Central memory CD8-positive, alpha-beta T cell (primary cell): ENCODE data around the gene CRYGN.

Experiments
- ATAC-seq: fragments of 150-1000 bp; cut with Tn5 transposase; replicated peaks from 2 replicates; pipeline ENCODE4 v1.10.0; 2022; ENCODE audit warnings: mild to moderate bottlenecking, moderate FRiP score, moderate number of reproducible peaks; ENCODE audit not compliant: poor library complexity, severe bottlenecking; ENCODE audit errors: extremely low read depth
- DNase-seq, 2 donors: peaks; one replicate each; pipeline ENCODE4 v3.0.0; 2021; ENCODE audit warnings: low spot score in 2 of 2
- H3K27ac Mint-ChIP-seq: one replicate; pipeline ENCODE4 v1.8.0; 2022; ENCODE audit warnings: low read depth, mild to moderate bottlenecking, moderate library complexity, mixed read lengths
- H3K27me3 Mint-ChIP-seq: one replicate; pipeline ENCODE4 v1.8.0; 2022; ENCODE audit warnings: mixed read lengths
- H3K36me3 Mint-ChIP-seq: one replicate; pipeline ENCODE4 v1.8.0; 2022; ENCODE audit warnings: mild to moderate bottlenecking, moderate library complexity, mixed read lengths; ENCODE audit not compliant: insufficient read depth
- H3K4me1 Mint-ChIP-seq: one replicate; pipeline ENCODE4 v1.8.0; 2022; ENCODE audit warnings: mixed read lengths
- H3K4me3 Mint-ChIP-seq: one replicate; pipeline ENCODE4 v1.8.0; 2022; ENCODE audit warnings: mild to moderate bottlenecking, moderate library complexity, mixed read lengths
- H3K9me3 Mint-ChIP-seq: one replicate; pipeline ENCODE4 v1.8.0; 2022; ENCODE audit warnings: mixed read lengths

Gene CRYGN

DNA sequence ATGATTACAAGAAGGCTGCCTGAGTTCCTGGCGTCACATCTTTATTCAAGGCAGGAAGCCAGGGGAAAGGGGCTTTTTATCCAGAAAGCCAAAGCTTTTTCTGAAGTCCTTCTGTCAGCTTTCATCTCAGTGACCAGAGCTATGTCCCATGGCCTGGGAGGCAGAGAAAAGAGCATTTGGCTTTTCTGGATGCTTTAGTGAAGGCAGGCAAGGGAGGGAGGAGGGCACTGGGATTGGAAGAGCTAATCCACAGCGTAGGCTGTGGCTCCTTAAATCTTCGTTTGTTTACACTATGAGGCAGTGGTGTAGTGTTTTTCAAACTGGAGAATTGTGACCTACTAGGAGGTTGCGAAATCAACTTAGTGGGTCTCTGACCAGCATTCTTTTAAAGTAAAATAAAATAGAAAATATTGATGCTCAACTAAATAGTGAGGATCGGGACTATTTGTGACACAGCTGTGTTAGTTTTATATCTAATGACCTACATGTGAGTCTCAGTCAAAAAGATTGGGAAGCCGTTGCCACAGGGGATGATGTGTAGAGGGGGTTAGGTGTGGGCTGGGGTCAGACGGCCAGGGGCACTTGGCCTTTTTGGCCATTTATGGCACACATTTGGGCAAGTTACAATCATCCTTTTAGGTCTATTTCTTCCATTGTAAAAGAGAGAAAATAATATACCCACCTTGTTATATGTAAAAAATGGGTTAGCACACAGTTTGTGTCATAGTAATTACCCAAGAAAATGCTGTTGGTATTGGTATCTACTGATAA, 14.1 kb downstream of the CRYGN start:
- DNase-seq: no peak
- H3K36me3 Mint-ChIP-seq: peaks cover 5% of the 10 kb centered on the region
- no peak for ATAC-seq
- H3K4me3 Mint-ChIP-seq: no peak overlapping the region
- H3K27me3 Mint-ChIP-seq: peaks cover 28% of the 10 kb centered on the region
- H3K27ac Mint-ChIP-seq: no peak overlapping the region
- no peaks in the 10 kb centered on the region for H3K9me3 Mint-ChIP-seq
- H3K4me1 Mint-ChIP-seq: peaks cover 28% of the 10 kb centered on the region

DNA sequence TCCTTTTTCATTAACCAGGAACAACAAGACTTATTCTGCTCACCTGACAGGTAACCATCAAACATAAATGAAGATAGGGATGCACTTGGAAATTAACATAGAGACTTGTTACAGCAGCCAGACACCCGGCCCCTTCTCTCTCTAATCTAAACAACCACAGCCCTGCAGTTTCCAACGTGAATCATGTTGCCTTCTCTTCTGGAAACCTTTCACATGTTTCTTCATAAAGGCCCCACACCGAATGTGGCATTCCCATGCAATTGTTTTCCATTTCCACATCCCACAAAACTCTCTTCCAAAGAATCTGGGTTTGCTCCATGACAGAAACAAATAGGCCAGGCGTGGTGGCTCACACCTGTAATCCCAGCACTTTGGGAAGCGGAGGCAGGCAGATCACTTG, 15.1 kb downstream of the CRYGN start:
- no peak for ATAC-seq

DNA sequence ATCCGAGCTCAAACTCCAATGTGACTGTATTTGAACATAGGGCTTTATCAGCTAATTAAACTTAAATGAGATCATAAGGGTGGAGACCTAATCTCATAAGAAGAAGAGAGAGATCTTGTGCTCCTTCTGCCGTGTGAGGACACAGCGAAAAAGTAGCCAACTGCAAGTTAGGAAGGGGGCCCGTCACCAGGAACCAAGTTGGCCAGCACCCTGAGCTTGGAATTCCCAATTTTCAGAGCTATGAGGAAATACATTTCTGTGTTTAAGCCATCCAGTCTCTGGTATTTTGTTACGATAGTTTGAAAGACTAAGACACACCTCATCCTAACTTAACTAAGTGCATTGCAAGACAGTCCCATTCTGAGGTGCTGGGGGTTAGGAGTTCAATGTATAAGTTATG, 16.0 kb downstream of the CRYGN start:
- Mint-ChIP-seq H3K9me3 (peaks cover 5% of the 10 kb centered on the region), H3K27me3 (peaks cover 34% of the 10 kb centered on the region), H3K27ac (no peak overlapping the region), H3K4me1 (peaks cover 11% of the 10 kb centered on the region), H3K4me3 (no peak overlapping the region), H3K36me3 (no peaks in the 10 kb centered on the region)
- no peak for ATAC-seq
- no peak for DNase-seq

More for the DNA sequence above, 15.1 kb downstream of the CRYGN start:
- peaks cover 20% of the 10 kb centered on the region for H3K4me1 Mint-ChIP-seq
- peaks cover 5% of the 10 kb centered on the region for H3K9me3 Mint-ChIP-seq
- no peak overlapping the region for H3K27ac Mint-ChIP-seq
- peaks cover 34% of the 10 kb centered on the region for H3K27me3 Mint-ChIP-seq
- no peak for DNase-seq
- no peak overlapping the region for H3K4me3 Mint-ChIP-seq
- peaks cover 3% of the 10 kb centered on the region for H3K36me3 Mint-ChIP-seq

DNA sequence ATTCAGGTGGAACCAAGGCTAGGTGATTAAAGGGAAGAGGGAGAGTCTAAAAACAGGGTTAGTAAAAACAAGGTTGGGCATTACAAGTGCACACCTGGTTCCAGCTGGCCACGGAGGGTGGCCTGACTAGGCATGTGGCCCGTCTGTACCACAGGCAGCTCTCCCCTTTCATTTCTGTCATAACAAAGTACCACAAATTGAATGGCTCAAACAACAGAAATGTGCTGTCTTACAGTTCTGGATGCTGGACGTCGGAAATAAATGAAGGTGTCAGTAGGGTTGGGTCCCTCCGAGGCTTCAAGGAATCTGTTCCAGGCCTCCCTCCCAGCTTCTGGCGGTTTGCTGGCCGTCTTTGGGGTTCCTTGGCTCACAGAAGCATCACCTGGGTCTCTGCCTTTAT, 16.7 kb downstream of the CRYGN start:
- ATAC-seq: no peak
- Mint-ChIP-seq H3K4me1 (peaks cover 6% of the 10 kb centered on the region), H3K27ac (no peak overlapping the region), H3K27me3 (peaks cover 34% of the 10 kb centered on the region), H3K4me3 (no peak overlapping the region), H3K36me3 (no peaks in the 10 kb centered on the region), H3K9me3 (peaks cover 5% of the 10 kb centered on the region)
- no peak for DNase-seq

DNA sequence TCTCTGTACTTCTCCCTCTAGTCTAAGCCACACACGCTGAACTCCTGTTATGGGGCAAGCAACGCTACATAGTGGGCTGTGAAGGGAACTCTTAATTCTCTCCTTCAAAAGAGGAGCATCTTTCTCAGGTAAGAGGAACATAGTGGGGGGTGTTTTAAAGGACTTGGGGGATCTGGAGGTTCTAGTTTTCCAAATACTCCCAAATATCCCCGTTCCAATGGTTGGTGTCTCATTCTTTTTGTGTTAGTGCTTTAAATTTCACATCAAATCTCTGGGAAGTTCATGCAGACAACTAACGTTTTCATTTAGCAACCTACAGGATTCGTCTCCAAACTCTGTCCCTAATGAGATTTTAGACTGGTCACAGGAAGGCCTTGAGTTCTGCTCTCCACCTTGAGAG, 17.7 kb downstream of the CRYGN start:
- Mint-ChIP-seq H3K4me3 (no peak overlapping the region), H3K36me3 (peaks cover 2% of the 10 kb centered on the region), H3K27me3 (peaks cover 37% of the 10 kb centered on the region), H3K9me3 (peaks cover 5% of the 10 kb centered on the region), H3K4me1 (no peaks in the 10 kb centered on the region), H3K27ac (no peak overlapping the region)
- no peak for ATAC-seq
- no peak for DNase-seq

DNA sequence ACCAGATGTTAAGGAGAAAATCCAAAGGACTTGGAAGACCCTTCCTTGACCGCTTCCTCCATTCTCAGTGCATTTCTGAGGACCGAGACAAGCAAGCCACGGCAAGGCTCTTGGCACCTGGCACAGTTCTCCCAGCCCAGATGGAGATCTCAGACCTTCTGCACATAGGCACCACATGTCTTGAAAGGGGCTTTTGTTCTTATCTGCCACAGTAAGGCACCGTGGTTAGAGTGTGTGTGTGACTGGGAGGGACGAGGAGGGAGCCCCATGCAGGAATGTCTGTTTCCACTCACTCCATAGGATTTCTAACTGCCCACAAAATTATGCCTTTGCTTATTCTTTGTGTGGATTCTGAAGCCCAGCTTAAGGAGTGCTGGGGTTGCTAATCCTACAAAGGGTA, 19.8 kb downstream of the CRYGN start:
- DNase-seq (no peak), ATAC-seq (no peak)
- Mint-ChIP-seq H3K9me3 (peaks cover 5% of the 10 kb centered on the region), H3K4me3 (no peak overlapping the region), H3K27me3 (peaks cover 47% of the 10 kb centered on the region), H3K4me1 (no peaks in the 10 kb centered on the region), H3K36me3 (peaks cover 2% of the 10 kb centered on the region), H3K27ac (no peak overlapping the region)

DNA sequence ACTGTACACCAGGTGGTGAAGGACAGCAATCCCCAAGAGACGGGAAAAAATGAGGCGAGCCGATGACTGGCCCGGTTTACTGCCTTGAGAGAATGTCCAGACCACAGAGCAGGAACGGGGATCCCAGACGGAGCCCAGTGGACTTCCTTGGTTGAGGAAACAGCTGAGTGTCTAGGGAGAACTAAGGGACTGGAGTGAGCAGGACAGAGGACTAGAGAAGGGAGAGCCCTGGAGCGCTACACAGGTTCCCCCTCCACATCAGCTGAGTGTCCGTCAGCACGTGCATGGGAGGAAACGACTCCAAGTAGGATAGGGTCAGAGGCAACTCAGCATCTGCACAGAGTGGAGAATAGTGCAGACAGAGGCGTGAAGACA, 23.0 kb downstream of the CRYGN start:
- Mint-ChIP-seq H3K4me1 (peaks cover 24% of the 10 kb centered on the region), H3K27ac (peak overlapping the region; percentile 35), H3K27me3 (peaks cover 40% of the 10 kb centered on the region), H3K36me3 (peaks cover 11% of the 10 kb centered on the region), H3K9me3 (peaks cover 5% of the 10 kb centered on the region), H3K4me3 (no peak overlapping the region)
- ATAC-seq (no peak), DNase-seq (no peak)

DNA sequence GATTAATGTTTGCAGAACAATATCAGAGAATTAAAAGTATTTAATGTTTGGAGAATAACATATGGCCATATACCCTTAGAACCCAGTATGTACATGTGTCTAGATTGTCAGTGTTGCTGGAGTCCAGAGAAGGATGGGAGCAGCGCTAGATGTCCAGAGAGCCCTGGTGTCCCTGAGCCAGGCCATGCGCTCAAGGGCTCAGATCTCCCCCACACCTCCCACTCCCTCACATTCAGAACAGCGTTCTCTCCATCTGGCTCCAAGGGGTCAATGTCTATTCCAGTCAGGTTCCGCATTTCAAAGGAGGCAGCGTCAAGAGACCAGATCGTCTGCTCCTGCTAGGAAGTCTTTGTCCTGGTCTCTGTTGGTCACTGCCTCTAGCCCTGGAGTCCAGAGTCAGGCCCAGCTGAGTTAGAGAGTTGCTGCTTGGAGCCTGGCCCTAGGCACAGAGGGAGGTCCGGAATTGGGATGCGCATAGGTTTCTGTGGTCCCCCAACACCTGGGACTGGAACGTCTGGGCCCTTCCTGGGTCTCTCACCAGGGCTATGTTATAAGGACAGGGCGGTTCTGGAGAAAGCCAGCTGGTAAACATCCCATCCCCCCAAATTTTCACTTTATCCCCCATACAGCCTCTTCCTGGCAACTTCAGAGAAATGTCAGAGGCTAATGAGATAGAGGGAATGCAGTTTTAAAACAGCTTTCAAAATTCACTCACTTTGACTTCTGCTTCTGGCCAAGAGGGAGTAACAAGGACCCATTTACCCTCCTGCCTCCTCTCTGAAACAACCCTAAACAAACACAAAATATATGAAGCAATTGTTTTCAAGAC, 23.6 kb downstream of the CRYGN start:
- peaks cover 26% of the 10 kb centered on the region for H3K4me1 Mint-ChIP-seq
- H3K27me3 Mint-ChIP-seq: peaks cover 40% of the 10 kb centered on the region
- ATAC-seq (no peak), DNase-seq (no peak)
- no peak overlapping the region for H3K4me3 Mint-ChIP-seq
- H3K36me3 Mint-ChIP-seq: peaks cover 14% of the 10 kb centered on the region
- H3K27ac Mint-ChIP-seq: no peak overlapping the region
- H3K9me3 Mint-ChIP-seq: peaks cover 5% of the 10 kb centered on the region

DNA sequence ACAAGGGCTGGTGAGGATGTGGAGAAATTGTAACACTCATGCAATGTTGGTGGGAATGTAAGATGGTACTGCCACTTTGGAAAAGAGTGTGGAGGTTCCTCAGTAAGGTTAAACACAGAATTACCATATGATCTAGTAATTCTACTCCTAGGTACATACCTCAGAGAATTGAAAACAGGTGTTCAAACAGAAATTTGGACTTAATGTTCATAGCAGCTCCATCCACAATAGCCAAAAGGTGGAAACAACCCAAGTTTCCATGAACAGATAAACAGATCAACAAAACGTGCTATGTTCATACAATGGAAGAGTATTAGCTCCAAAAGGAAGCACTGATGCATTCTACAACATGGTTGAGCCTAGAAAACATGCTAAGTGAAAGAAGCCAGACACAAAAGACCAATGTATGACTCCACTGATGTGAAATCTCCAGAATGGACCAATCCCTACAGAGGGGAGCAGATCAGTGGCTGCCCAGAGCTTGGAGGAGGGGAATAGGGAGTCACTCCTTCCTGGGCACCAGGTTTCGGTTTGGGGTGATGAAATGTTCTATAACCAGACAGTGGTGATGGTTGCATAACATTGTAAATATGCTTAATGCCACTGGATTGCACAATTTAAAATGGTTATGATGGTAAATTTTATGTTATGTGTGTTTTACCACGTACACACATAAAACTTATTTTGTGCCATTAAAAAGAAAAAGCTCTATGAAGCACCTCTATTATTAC, 24.4 kb downstream of the CRYGN start:
- H3K4me3 Mint-ChIP-seq: no peak overlapping the region
- H3K36me3 Mint-ChIP-seq: peaks cover 20% of the 10 kb centered on the region
- peaks cover 40% of the 10 kb centered on the region for H3K27me3 Mint-ChIP-seq
- H3K9me3 Mint-ChIP-seq: peaks cover 3% of the 10 kb centered on the region
- H3K4me1 Mint-ChIP-seq: peaks cover 34% of the 10 kb centered on the region
- DNase-seq (no peak), ATAC-seq (no peak)
- no peak overlapping the region for H3K27ac Mint-ChIP-seq

DNA sequence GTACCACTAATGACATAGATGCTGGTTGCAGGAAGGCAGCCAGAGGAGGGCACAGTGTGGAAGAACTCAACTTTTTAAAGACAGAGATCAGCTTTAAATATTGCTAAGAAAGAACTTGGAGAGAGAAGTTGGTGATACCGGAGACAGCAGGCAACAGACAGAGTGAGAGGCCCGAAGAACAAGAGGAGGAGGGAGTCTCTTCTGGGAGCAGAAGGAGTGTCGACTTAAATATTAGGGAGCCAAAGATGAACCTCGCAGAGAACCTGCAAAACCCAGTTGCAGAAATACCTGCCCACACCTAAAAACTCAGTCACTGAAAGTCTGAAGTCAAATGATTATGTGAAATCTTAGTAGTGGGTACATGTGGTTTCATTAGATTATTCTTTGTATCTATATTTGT, 26.7 kb downstream of the CRYGN start:
- peaks cover 39% of the 10 kb centered on the region for H3K27me3 Mint-ChIP-seq
- ATAC-seq (no peak), DNase-seq (no peak)
- H3K4me1 Mint-ChIP-seq: peaks cover 43% of the 10 kb centered on the region
- peaks cover 35% of the 10 kb centered on the region for H3K36me3 Mint-ChIP-seq
- H3K27ac Mint-ChIP-seq: no peak overlapping the region
- H3K4me3 Mint-ChIP-seq: peak overlapping the region; percentile 2
- no peaks in the 10 kb centered on the region for H3K9me3 Mint-ChIP-seq

DNA sequence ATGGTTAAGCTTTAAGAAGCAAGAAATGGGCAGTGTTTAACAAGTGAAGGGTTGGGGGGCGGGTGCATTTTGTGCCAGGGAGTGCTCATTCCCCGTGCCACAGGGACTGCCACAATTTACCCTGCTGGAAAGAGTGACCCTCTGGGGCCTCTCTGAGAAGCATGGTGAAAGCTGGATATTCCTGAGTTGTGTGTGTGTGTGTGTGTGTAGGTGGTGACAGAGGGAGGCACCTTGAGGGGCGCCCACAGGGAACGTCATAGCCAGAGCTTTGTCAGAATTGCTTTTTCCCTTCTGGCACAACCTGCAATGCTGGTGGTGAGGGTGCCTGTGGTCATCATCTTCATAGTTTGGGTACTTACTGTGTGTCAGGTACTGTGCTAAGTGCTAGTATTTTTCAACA, 27.6 kb downstream of the CRYGN start:
- Mint-ChIP-seq H3K4me1 (peaks cover 43% of the 10 kb centered on the region), H3K36me3 (peaks cover 34% of the 10 kb centered on the region), H3K9me3 (no peaks in the 10 kb centered on the region), H3K27ac (no peak overlapping the region), H3K27me3 (peaks cover 37% of the 10 kb centered on the region), H3K4me3 (no peak overlapping the region)
- ATAC-seq: no peak
- no peak for DNase-seq

DNA sequence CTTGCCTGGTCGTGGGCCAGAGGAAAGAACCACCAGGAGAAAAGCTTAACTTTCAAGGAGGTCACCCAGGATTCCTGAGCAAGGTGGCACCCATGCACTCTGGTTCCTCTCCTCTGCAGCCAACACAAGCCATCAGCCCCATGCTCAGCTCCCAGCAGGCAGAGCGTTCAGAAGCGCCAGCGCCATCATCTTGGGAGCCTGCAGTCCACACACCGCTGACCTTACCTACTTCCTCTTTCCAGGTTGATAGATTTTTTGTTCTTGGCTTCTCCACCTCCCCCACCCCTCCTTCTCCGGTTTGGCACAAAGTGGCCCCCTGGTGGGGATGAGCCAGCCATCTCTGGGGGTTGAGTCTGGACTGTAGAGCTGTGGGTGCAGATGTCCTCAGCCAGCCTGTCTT, 28.4 kb downstream of the CRYGN start:
- Mint-ChIP-seq H3K36me3 (peaks cover 34% of the 10 kb centered on the region), H3K27me3 (peaks cover 29% of the 10 kb centered on the region), H3K4me1 (peaks cover 43% of the 10 kb centered on the region), H3K9me3 (no peaks in the 10 kb centered on the region), H3K27ac (peak overlapping the region; percentile 94), H3K4me3 (peak overlapping the region; percentile 69)
- DNase-seq (no peak), ATAC-seq (no peak)
